Measurements from ENCODE around the gene BTBD19. TPM values are rescaled to one million over a fixed set of nuclear protein-coding genes. Genes with fewer than 3 reads are reported as not detected.

BTBD19 gene
- total and polyA plus RNA-seq, 9 of the 15 experiments (the other 6 are each of a cell fraction or from before 2014, with no cell fraction given): 0.22 to 2.0 (median 0.95) TPM

- TF ChIP-seq, protein P1, sequence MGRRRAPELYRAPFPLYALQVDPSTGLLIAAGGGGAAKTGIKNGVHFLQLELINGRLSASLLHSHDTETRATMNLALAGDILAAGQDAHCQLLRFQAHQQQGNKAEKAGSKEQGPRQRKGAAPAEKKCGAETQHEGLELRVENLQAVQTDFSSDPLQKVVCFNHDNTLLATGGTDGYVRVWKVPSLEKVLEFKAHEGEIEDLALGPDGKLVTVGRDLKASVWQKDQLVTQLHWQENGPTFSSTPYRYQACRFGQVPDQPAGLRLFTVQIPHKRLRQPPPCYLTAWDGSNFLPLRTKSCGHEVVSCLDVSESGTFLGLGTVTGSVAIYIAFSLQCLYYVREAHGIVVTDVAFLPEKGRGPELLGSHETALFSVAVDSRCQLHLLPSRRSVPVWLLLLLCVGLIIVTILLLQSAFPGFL (CRISPR knock-in tag; IDR thresholded peaks at IDR 0.05): 0 out of 2 replicates have a peak, but pooled peaks have one; percentile 36
- no peak for TF ChIP-seq SAFB (IDR thresholded peaks at IDR 0.05; ENCODE audit: borderline replicate concordance, low read depth, low read length)
- no peak for TF ChIP-seq TAF15 (IDR thresholded peaks at IDR 0.05; ENCODE audit: low read depth, low read length)
- TF ChIP-seq SMAD3 (CRISPR knock-in tag; conservative IDR thresholded peaks at IDR 0.05): peak; percentile 88
- TF ChIP-seq AFF1 (IDR thresholded peaks at IDR 0.05; ENCODE audit: low read depth in 1 of 2, partially characterized antibody in 2 of 2): peak; percentile 73 to 91
- peak; percentile 88 for TF ChIP-seq MEF2D (tag; conservative IDR thresholded peaks at IDR 0.05; ENCODE audit: low read depth)
- peak; percentile 86; the same call in 1 of the 2 replicates for TF ChIP-seq ZNF232 (CRISPR knock-in tag; IDR thresholded peaks at IDR 0.05)
- peak; percentile 68 for TF ChIP-seq POLR2G (IDR thresholded peaks at IDR 0.05; ENCODE audit: low read depth, low read length)
- peak; percentile 98 for TF ChIP-seq FOXP1 (CRISPR knock-in tag; IDR thresholded peaks at IDR 0.05)
- no peak for TF ChIP-seq ZC3H8 (IDR thresholded peaks at IDR 0.05)
- TF ChIP-seq FOXM1 (IDR thresholded peaks at IDR 0.05; ENCODE audit: low read depth): peak; percentile 41; the same call in 1 of the 2 replicates
- TF ChIP-seq FOXM1 (CRISPR knock-in tag; IDR thresholded peaks at IDR 0.05; ENCODE audit: low read depth): no peak
- peak; percentile 88 for TF ChIP-seq HDGF (IDR thresholded peaks at IDR 0.05)
- TF ChIP-seq CHD4 (IDR thresholded peaks at IDR 0.05; ENCODE audit: insufficient read depth, insufficient replicate concordance, low read depth, low read length, poor library complexity, severe bottlenecking): no peak
- peak; percentile 74 for TF ChIP-seq KDM5B (IDR thresholded peaks at IDR 0.05; ENCODE audit: insufficient replicate concordance, low read depth, low read length)
- TF ChIP-seq CSDE1 (IDR thresholded peaks at IDR 0.05): peak in 1 of 2 experiments; percentile 85; a peak in 2 of 4 replicates
- no peak; the same call in 1 of the 2 replicates for TF ChIP-seq KDM2B (CRISPR knock-in tag; IDR thresholded peaks at IDR 0.05)
- peak; percentile 77; the same call in 1 of the 2 replicates for TF ChIP-seq TCF7 (IDR thresholded peaks at IDR 0.05; ENCODE audit: borderline replicate concordance)
Observed at GRCh38 chr1:44807364-44808062, 810 bp upstream of the BTBD19 start (continued).

Data from K562 (cell line).